ENCODE results near the gene CACNG8. TPM values are rescaled to one million over a fixed set of nuclear protein-coding genes. Genes with fewer than 3 reads are reported as not detected.

CACNG8 gene
- total RNA-seq, result 0.99 TPM

DNA sequence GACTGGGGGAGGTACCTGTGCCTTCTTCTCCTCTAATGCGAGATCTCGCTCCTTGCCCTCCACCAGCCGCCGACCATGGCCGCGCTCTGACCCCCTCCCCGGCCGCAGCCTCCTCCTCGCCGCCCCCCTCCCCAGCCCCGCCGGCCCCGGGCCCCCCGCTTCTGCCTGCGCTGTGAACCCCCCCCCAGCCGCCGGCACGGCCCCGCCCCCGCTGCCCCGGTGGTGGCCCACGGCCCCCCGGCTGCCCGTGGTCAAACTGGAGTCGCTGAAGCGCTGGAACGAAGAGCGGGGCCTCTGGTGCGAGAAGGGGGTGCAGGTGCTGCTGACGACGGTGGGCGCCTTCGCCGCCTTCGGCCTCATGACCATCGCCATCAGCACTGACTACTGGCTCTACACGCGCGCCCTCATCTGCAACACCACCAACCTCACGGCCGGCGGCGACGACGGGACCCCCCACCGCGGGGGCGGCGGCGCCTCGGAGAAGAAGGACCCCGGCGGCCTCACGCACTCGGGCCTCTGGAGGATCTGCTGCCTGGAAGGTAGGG, at the start of gene CACNG8:
Gene CACNG8, plus strand, starts transcription at position 51 of the 545 bp plus-strand sequence.

DNA sequence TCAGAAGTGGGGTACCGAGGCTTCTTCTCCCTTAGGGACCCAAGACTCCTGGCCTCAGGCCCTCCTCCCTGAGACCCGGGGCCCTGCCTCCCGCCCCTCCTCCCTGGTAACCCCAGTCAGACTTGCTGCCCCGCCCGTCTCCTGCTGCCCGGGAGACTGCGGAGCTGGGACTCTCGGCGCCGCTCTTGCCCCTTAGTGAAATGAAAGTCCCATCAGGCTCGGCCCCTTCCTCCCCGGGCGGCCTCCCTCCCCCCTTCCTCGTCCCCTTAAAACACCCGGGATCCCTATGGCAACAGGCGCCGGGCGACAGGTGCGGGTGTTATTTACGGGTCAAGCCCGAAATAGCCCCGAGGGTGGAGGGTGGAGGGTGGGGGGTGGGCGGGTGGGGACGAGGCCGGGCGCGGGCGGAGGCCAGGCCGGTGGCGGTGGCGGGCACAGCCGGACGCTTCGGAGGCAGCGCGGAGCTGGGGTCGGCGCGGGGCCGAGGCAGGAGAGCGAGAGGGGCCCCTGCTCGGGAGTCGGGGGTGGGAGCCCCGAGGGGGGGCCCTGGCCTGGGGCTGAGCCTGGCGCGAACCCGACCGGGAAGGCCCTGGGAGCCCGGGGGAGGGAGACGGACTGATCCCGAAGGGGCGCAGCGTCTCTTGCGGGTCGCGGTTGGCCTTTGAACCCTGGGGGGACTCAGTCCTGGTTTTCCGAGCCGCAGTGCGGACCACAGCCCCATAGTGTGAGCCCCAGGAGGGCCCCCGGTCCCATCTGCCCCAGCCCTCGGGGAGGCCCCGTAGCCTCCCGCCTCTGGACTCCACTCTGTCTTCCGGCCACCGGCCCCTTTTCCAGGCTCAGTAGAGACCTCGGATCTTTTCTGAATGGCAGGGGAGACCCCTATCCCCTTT, 28.7 kb downstream of the CACNG8 start, which contains the start of gene CACNG6:
Gene CACNG6, plus strand, starts transcription at position 414 of the 890 bp plus-strand sequence. CDS start 1,241 bp downstream, outside the sequence.

Other genes starting within 250 kb of the CACNG8 start
- gene NLRP12, start 138.6 kb upstream of the CACNG8 start, total RNA-seq, result 0.38 TPM
- gene MYADM, start 95.1 kb upstream of the CACNG8 start, total RNA-seq, result 23.3 TPM
- 0.16 TPM for gene PRKCG, start 80.7 kb upstream of the CACNG8 start, total RNA-seq
- 8.6 TPM for gene CACNG7, start 53.7 kb upstream of the CACNG8 start, total RNA-seq
- gene CACNG6, start 28.7 kb downstream of the CACNG8 start, total RNA-seq, result 4.3 TPM
- not detected for gene VSTM1, start 101.0 kb downstream of the CACNG8 start, total RNA-seq
- gene TARM1, start 118.4 kb downstream of the CACNG8 start, total RNA-seq, result not detected
- not detected for gene OSCAR, start 137.9 kb downstream of the CACNG8 start, total RNA-seq
- 9.7 TPM for gene NDUFA3, start 139.9 kb downstream of the CACNG8 start, total RNA-seq
- gene TFPT, start 152.7 kb downstream of the CACNG8 start, total RNA-seq, result 9.7 TPM
- gene PRPF31, start 152.8 kb downstream of the CACNG8 start, total RNA-seq, result 46.4 TPM
- 33.1 TPM for gene CNOT3, start 174.8 kb downstream of the CACNG8 start, total RNA-seq
- 5.7 TPM for gene LENG1, start 196.8 kb downstream of the CACNG8 start, total RNA-seq
- 6.8 TPM for gene TMC4, start 210.2 kb downstream of the CACNG8 start, total RNA-seq
- gene MBOAT7, start 226.6 kb downstream of the CACNG8 start, total RNA-seq, result 24.0 TPM
- 51.0 TPM for gene TSEN34, start 228.4 kb downstream of the CACNG8 start, total RNA-seq
- 1,536 TPM for gene RPS9, start 237.9 kb downstream of the CACNG8 start, total RNA-seq